ENCODE results near the gene GPR155.

DNA sequence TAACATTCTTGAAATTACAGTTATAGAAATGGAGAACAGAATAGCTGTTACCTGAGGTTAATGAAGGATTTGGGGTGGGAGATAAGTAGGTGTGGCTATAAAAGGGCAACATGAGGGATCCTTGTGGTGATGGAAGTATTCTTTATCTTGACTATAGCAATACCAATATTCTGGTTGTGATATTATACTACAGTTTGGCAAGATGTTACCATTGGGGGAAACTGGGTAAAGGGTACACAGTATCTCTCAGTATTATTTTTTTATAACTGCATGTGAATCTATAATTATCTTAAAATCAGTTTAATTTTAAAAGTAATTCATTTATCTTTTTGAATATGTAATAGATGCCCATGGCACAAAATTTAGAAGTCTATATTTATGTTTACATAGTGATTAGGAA is 83.2 kb downstream of the GPR155 start:
- TF ChIP-seq MTA2 (IDR thresholded peaks at IDR 0.05; ENCODE audit: low read depth) (no peak), MAX (CRISPR knock-in tag; IDR thresholded peaks at IDR 0.05) (no peak), TAF1 (IDR thresholded peaks at IDR 0.05; ENCODE audit: control insufficient read depth, extremely low read depth, insufficient read depth, low read length, severe bottlenecking) (no peak), TBP (optimal IDR thresholded peaks at IDR 0.05; ENCODE audit: low read depth, low read length) (no peak), MYC (IDR thresholded peaks at IDR 0.05; ENCODE audit: low read depth, low read length) (no peak), MYC (CRISPR knock-in tag; IDR thresholded peaks at IDR 0.05; ENCODE audit: borderline replicate concordance, low read depth) (no peak), CTCF (IDR thresholded peaks at IDR 0.05 in 2 of 3, conservative IDR thresholded peaks at IDR 0.05 in 1 of 3; ENCODE audit: insufficient read depth in 2 of 3, low read depth in 1 of 3, low read length in 3 of 3) (no peak), ZNF384 (IDR thresholded peaks at IDR 0.05; ENCODE audit: low read depth, low read length) (no peak), EP300 (IDR thresholded peaks at IDR 0.05; ENCODE audit: low read length) (no peak), ZBTB49 (CRISPR knock-in tag; IDR thresholded peaks at IDR 0.05; ENCODE audit: borderline replicate concordance) (no peak), XRCC5 (IDR thresholded peaks at IDR 0.05; ENCODE audit: low read depth, low read length) (no peak), MEF2D (tag; conservative IDR thresholded peaks at IDR 0.05; ENCODE audit: low read depth) (no peak), BHLHE40 (IDR thresholded peaks at IDR 0.05; ENCODE audit: low read length) (no peak)
- TF ChIP-seq, protein P1, sequence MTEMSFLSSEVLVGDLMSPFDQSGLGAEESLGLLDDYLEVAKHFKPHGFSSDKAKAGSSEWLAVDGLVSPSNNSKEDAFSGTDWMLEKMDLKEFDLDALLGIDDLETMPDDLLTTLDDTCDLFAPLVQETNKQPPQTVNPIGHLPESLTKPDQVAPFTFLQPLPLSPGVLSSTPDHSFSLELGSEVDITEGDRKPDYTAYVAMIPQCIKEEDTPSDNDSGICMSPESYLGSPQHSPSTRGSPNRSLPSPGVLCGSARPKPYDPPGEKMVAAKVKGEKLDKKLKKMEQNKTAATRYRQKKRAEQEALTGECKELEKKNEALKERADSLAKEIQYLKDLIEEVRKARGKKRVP (CRISPR knock-in tag; IDR thresholded peaks at IDR 0.05): no peak

Data from K562 (cell line).